ENCODE results near the gene IKBKE. TPM values are rescaled to one million over a fixed set of nuclear protein-coding genes. Genes with fewer than 3 reads are reported as not detected.

The IKBKE gene
- total and polyA plus RNA-seq, 11 donors: 0.27 to 10.8 (median 1.1) TPM

DNA sequence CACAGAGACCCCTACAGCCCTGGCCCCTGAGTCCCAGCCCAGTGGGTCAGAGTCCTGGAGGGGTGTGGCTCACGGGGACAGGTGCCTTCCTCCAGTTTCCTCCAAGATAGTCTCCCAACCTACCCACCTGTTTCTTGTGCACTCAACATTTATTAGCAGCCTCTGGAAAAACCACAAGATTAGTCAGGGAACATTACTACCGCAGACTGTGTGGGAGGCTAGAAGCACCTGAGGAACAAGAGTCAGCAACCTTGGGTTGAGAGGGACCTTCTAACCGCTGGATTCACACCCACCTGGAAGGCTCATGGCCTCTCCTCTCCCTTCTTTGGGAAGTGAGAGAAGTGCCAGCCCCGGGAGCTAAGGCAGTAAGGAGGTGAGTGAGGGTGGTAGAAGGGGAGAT lies 22.5 kb upstream of the IKBKE start:
- peaks cover 0 to 92% (median 75%) of the 10 kb centered on the region in 9 donors for H3K36me3 ChIP-seq
- H3K4me1 ChIP-seq: peaks cover 0 to 25% (median 15%) of the 10 kb centered on the region in 12 donors
- WGBS, 4 donors: 96 to 100% (median 99%) methylated on average over 4 of the region's 4 CpGs
- no peaks in the 10 kb centered on the region for H3K9me3 ChIP-seq
- DNase-seq: no peak
- no peak overlapping the region for H3K4me3 ChIP-seq
- TF ChIP-seq CTCF (IDR thresholded peaks at IDR 0.05): no peak
- TF ChIP-seq POLR2A (IDR thresholded peaks at IDR 0.05): no peak
- ATAC-seq: no peak
- no peak overlapping the region for H3K27ac ChIP-seq
- no peaks in the 10 kb centered on the region for H3K27me3 ChIP-seq
- intact Hi-C loops (cut with DNase I): no loop called here

DNA sequence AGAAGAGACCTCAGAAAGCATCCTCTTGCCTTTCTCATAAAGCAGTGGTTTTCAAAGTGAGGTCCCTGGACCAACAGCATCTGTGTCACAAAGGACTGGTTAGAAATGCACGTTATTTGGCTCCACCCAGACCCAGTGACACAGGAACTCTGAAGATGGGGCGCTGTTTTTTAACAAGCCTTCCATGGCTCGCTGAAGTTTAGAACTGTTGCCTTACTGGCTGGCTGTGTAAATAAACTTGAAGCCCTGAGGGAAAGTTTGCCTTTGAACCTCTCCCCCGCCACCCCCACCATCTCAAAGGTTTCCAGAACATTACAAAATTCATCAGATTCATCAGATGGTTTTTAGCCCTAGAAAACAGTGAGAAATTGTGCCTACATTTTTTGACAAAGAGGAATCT lies 21.8 kb upstream of the IKBKE start:
- WGBS, 4 donors: 93 to 98% (median 95%) methylated on average over 4 of the region's 4 CpGs
- Histone ChIP-seq H3K36me3 (peaks cover 0 to 92% (median 73%) of the 10 kb centered on the region in 9 donors), H3K9me3 (no peaks in the 10 kb centered on the region), H3K4me1 (peaks cover 0 to 25% (median 15%) of the 10 kb centered on the region in 12 donors), H3K27me3 (no peaks in the 10 kb centered on the region), H3K4me3 (no peak overlapping the region), H3K27ac (no peak overlapping the region)
- TF ChIP-seq CTCF (IDR thresholded peaks at IDR 0.05) (no peak), POLR2A (IDR thresholded peaks at IDR 0.05) (no peak)
- no peak for DNase-seq
- intact Hi-C loops (cut with DNase I): no loop called here
- ATAC-seq: no peak

DNA sequence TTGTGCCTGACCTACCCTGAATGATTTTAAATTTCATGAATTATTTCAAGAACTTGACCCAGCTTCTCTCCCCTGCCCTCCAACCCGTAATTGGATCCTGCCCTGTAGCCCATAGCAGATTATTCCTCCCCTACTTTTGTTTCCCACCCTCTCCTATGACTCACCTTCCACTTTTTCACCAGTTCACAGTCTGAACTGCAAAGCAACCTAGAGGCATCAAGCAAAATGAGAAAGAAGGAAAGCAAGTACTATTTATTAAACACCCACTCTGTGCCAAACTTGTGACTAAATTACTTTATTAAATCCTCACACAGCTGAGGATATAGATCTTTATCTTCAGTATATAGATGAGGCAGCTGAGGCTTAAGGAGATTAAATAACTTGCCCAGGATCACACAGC lies 20.7 kb upstream of the IKBKE start:
- Histone ChIP-seq H3K27ac (no peak overlapping the region), H3K9me3 (no peaks in the 10 kb centered on the region), H3K4me1 (peaks cover 0 to 20% (median 15%) of the 10 kb centered on the region in 12 donors), H3K27me3 (no peaks in the 10 kb centered on the region), H3K36me3 (peaks cover 0 to 93% (median 76%) of the 10 kb centered on the region in 9 donors), H3K4me3 (no peak overlapping the region)
- intact Hi-C loops (cut with DNase I): no loop called here
- no peak for ATAC-seq
- TF ChIP-seq POLR2A (IDR thresholded peaks at IDR 0.05): no peak
- no peak for TF ChIP-seq CTCF (IDR thresholded peaks at IDR 0.05)
- DNase-seq: no peak
- WGBS, 4 donors: 43 to 100% (median 95%) methylated on average over 1 of the region's 1 CpG

GRCh38 chr1:206450281-206450680 lies 20.0 kb upstream of the IKBKE start:
- no peak for TF ChIP-seq POLR2A (IDR thresholded peaks at IDR 0.05)
- no peak for TF ChIP-seq CTCF (IDR thresholded peaks at IDR 0.05)
- no peak overlapping the region for H3K27ac ChIP-seq
- no peak for ATAC-seq
- intact Hi-C loops (cut with DNase I): no loop called here
- H3K4me3 ChIP-seq: no peak overlapping the region
- H3K27me3 ChIP-seq: no peaks in the 10 kb centered on the region
- peaks cover 0 to 16% (median 9%) of the 10 kb centered on the region in 12 donors for H3K4me1 ChIP-seq
- no peak for DNase-seq
- peaks cover 0 to 95% (median 80%) of the 10 kb centered on the region in 9 donors for H3K36me3 ChIP-seq
- H3K9me3 ChIP-seq: no peaks in the 10 kb centered on the region
- WGBS, 4 donors: 77 to 85% (median 84%) methylated on average over 12 of the region's 12 CpGs

Measured in heart left ventricle (tissue), 16 donors.